Measurements from ENCODE around the gene IL13RA2. TPM values are rescaled to one million over a fixed set of nuclear protein-coding genes. Genes with fewer than 3 reads are reported as not detected.

The IL13RA2 gene
- total and polyA plus RNA-seq, 2 experiments from 2014 or later = 11.5 to 12.3 TPM

DNA sequence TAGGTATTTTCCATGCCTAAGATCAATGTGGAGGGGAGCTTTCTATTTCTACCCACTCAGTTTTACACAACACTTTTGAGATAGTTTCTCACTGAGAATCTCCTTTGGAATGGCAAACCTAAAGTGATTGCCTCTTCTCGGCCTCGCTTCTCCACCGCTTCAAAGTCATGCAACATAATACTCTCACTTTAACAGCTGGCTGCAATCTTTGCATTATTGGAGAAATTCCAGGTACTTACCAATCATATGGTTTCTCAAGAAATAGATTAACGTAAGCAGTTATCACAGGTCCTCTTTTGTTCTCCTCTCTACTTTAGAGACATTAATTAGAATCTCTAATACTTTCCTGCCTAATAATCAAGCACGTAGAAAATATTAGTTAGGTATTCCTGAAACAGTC is 3.7 kb upstream of the IL13RA2 start:
- Histone ChIP-seq H3K9me3 (ENCODE audit: low read depth) (no peaks in the 10 kb centered on the region), H3K9me2 (ENCODE audit: insufficient read depth) (no peaks in the 10 kb centered on the region), H3K9ac (no peak overlapping the region), H3K4me2 (ENCODE audit: unreplicated experiment) (no peak overlapping the region), H3K79me2 (ENCODE audit: insufficient read depth) (no peaks in the 10 kb centered on the region), H3F3A (ENCODE audit: insufficient read depth) (peaks cover 19% of the 10 kb centered on the region), H3K4me3 (no peak overlapping the region), H3K27ac (no peak overlapping the region), H4K20me1 (ENCODE audit: insufficient read depth) (no peaks in the 10 kb centered on the region), H3K27me3 (replicated peaks; ENCODE audit: insufficient read depth) (no peaks in the 10 kb centered on the region), H3K4me1 (ENCODE audit: insufficient read depth) (peaks cover 48% of the 10 kb centered on the region), H3K36me3 (ENCODE audit: low read depth) (no peaks in the 10 kb centered on the region), H2AFZ (no peak overlapping the region)
- no peak for DNase-seq
- in situ Hi-C loops (cut with MboI) = no loop called here
- TF ChIP-seq EZH2phosphoT487 (IDR thresholded peaks at IDR 0.05; ENCODE audit: insufficient read depth, low read depth) (no peak), EZH2 (IDR thresholded peaks at IDR 0.05; ENCODE audit: insufficient read depth, poor library complexity, severe bottlenecking) (no peak)
- 78 to 79% methylated on average over 5 of the region's 5 CpGs for WGBS, 2 experiments (ENCODE audit: low coverage in 1 of 2, low lambda C conversion rate in 2 of 2, missing lambda C conversion rate in 2 of 2)

DNA sequence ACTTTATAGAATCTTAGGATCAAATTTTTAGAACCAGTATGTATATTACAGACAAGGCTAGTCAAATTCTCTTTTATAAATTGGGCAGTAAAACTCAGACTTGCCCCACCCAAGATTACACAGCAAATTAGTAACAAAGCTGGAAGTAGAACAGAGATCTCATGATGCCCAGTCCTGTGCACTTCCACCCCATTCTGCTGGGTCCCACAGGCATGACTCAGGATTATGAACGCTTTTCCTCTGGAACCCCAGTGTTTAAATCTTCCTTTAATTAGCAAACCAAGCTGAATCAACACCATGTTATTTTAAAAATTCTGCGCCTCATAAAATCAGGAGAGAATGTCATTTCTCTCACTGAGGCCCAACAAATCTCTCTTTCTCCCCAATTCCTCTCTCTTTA is 1.5 kb upstream of the IL13RA2 start:
- Histone ChIP-seq H4K20me1 (ENCODE audit: insufficient read depth) (no peaks in the 10 kb centered on the region), H3K27me3 (replicated peaks; ENCODE audit: insufficient read depth) (no peaks in the 10 kb centered on the region), H3K9me2 (ENCODE audit: insufficient read depth) (no peaks in the 10 kb centered on the region), H2AFZ (peak overlapping the region; percentile 50), H3K9me3 (ENCODE audit: low read depth) (no peaks in the 10 kb centered on the region), H3F3A (ENCODE audit: insufficient read depth) (peaks cover 20% of the 10 kb centered on the region), H3K4me3 (no peak overlapping the region), H3K9ac (0 out of 2 replicates have a peak overlapping the region, but pooled peaks have one; percentile 11), H3K79me2 (ENCODE audit: insufficient read depth) (no peaks in the 10 kb centered on the region), H3K36me3 (ENCODE audit: low read depth) (no peaks in the 10 kb centered on the region), H3K27ac (peak overlapping the region; percentile 75), H3K4me1 (ENCODE audit: insufficient read depth) (peaks cover 46% of the 10 kb centered on the region), H3K4me2 (ENCODE audit: unreplicated experiment) (peak overlapping the region; percentile 65)
- DNase-seq = peak; percentile 58
- TF ChIP-seq EZH2 (IDR thresholded peaks at IDR 0.05; ENCODE audit: insufficient read depth, poor library complexity, severe bottlenecking) = no peak
- no peak for TF ChIP-seq EZH2phosphoT487 (IDR thresholded peaks at IDR 0.05; ENCODE audit: insufficient read depth, low read depth)
- WGBS, 2 experiments (ENCODE audit: low coverage in 1 of 2, low lambda C conversion rate in 2 of 2, missing lambda C conversion rate in 2 of 2) = 4 to 5% methylated on average over 2 of the region's 2 CpGs
- in situ Hi-C loops (cut with MboI) = no loop called here

DNA sequence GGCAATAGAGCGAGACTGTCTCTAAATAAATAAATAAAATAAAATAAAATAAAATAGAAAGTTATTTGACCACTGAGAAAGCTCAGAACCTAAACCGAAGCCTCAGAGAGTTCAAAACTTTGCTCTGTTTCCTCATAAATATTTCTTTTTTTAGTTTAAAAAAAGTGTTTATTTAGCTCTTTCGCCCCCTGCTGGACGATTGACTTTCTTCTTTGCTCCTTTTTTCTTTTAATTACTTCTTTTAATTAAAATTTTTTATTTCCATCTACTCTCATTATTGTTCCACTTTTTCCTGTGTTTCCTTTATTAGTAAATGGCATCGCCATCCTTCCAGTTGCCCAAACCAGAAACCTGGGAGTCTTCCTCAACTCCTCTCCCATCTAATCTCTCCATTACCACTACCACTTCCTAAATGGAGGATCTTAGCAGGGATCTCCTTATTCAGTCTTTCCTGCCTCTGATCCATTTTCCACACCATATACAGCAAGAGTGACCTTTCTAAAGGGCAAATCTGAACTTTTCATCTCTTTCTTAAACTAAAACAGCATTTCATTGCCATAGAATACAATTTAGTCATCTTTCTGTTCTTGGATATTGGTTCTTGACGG is 728 bp upstream of the IL13RA2 start:
- H3K27me3 ChIP-seq (replicated peaks; ENCODE audit: insufficient read depth) = no peaks in the 10 kb centered on the region
- no peaks in the 10 kb centered on the region for H3K79me2 ChIP-seq (ENCODE audit: insufficient read depth)
- DNase-seq = peak; percentile 33
- H2AFZ ChIP-seq = peak overlapping the region; percentile 50
- peak overlapping the region; percentile 65 for H3K4me2 ChIP-seq (ENCODE audit: unreplicated experiment)
- H3K4me1 ChIP-seq (ENCODE audit: insufficient read depth) = peaks cover 42% of the 10 kb centered on the region
- H3K36me3 ChIP-seq (ENCODE audit: low read depth) = no peaks in the 10 kb centered on the region
- WGBS, 2 experiments (ENCODE audit: low coverage in 1 of 2, low lambda C conversion rate in 2 of 2, missing lambda C conversion rate in 2 of 2) = 58 to 59% methylated on average over 6 of the region's 6 CpGs
- H3K4me3 ChIP-seq = no peak overlapping the region
- H3K9me2 ChIP-seq (ENCODE audit: insufficient read depth) = no peaks in the 10 kb centered on the region
- no peaks in the 10 kb centered on the region for H3K9me3 ChIP-seq (ENCODE audit: low read depth)
- in situ Hi-C loops (cut with MboI) = no loop called here
- peak overlapping the region; percentile 75 for H3K27ac ChIP-seq
- no peaks in the 10 kb centered on the region for H4K20me1 ChIP-seq (ENCODE audit: insufficient read depth)
- TF ChIP-seq EZH2 (IDR thresholded peaks at IDR 0.05; ENCODE audit: insufficient read depth, poor library complexity, severe bottlenecking) (no peak), EZH2phosphoT487 (IDR thresholded peaks at IDR 0.05; ENCODE audit: insufficient read depth, low read depth) (no peak)
- H3K9ac ChIP-seq = no peak overlapping the region
- H3F3A ChIP-seq (ENCODE audit: insufficient read depth) = peaks cover 19% of the 10 kb centered on the region

DNA sequence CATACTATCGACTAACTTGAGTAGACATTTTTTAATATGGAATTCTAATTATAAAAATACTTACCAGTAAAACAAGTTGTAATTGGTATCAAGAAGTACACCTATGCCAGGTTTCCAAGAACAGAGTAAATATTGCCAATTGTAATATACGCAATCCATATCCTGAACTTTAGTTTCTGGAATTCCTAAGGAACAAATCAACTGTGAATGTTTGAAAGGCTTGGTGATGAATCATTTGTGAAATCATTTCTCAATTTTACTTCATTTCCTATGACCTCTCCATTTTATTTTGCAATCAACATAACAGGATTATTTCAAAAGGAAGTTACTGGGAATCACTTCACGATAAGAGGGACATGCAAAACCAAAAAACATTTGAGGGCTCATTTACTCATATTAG is 3.7 kb downstream of the IL13RA2 start:
- in situ Hi-C loops (cut with MboI) = no loop called here
- no peaks in the 10 kb centered on the region for H3K9me2 ChIP-seq (ENCODE audit: insufficient read depth)

More for the DNA sequence above, 3.7 kb downstream of the IL13RA2 start:
- H3K4me3 ChIP-seq = no peak overlapping the region
- no peaks in the 10 kb centered on the region for H4K20me1 ChIP-seq (ENCODE audit: insufficient read depth)
- H3K79me2 ChIP-seq (ENCODE audit: insufficient read depth) = no peaks in the 10 kb centered on the region
- peaks cover 13% of the 10 kb centered on the region for H3K4me1 ChIP-seq (ENCODE audit: insufficient read depth)
- DNase-seq = peak; percentile 57
- 30 to 31% methylated on average over 3 of the region's 3 CpGs for WGBS, 2 experiments (ENCODE audit: low coverage in 1 of 2, low lambda C conversion rate in 2 of 2, missing lambda C conversion rate in 2 of 2)
- no peak for TF ChIP-seq EZH2phosphoT487 (IDR thresholded peaks at IDR 0.05; ENCODE audit: insufficient read depth, low read depth)
- no peak for TF ChIP-seq EZH2 (IDR thresholded peaks at IDR 0.05; ENCODE audit: insufficient read depth, poor library complexity, severe bottlenecking)
- H3K27me3 ChIP-seq (replicated peaks; ENCODE audit: insufficient read depth) = no peaks in the 10 kb centered on the region
- no peak overlapping the region for H3K9ac ChIP-seq
- H3F3A ChIP-seq (ENCODE audit: insufficient read depth) = peaks cover 16% of the 10 kb centered on the region
- H3K4me2 ChIP-seq (ENCODE audit: unreplicated experiment) = no peak overlapping the region
- H2AFZ ChIP-seq = no peak overlapping the region
- H3K27ac ChIP-seq = peak overlapping the region; percentile 14
- H3K36me3 ChIP-seq (ENCODE audit: low read depth) = no peaks in the 10 kb centered on the region
- H3K9me3 ChIP-seq (ENCODE audit: low read depth) = no peaks in the 10 kb centered on the region
